ENCODE measurements around the gene SNTG2.
"Not testable (repeated sequence)": the region's sequence is repeated elsewhere in the genome, so short reads cannot be mapped to it uniquely, and the experiment has no call there.

SNTG2 gene

GRCh38 chr2:950080-950966 lies at the start of gene SNTG2:
TSS of gene SNTG2 (plus strand) at chr2:950849. CDS start at chr2:950997, 148 bp downstream.
- Histone ChIP-seq H3K9ac (ENCODE audit: low read length) (no peak within 1 kb of the TSS), H3K27me3 (ENCODE audit: control insufficient read depth, insufficient read depth, low read length) (peaks cover 38% of the 10 kb centered on the region), H3K4me1 (ENCODE audit: control insufficient read depth, insufficient read depth, low read length) (no peaks in the 10 kb centered on the region), H3K4me3 (ENCODE audit: low read length) (no peak within 1 kb of the TSS), H3K36me3 (ENCODE audit: control insufficient read depth, insufficient read depth, low read length) (no peaks in the 10 kb centered on the region), H3K9me3 (ENCODE audit: control insufficient read depth, low read length) (no peaks in the 10 kb centered on the region)

GRCh38 chr2:902584-902983 lies 48.1 kb upstream of the SNTG2 start:
- H3K9me3 ChIP-seq (ENCODE audit: control insufficient read depth, low read length): no peaks in the 10 kb centered on the region
- no peaks in the 10 kb centered on the region for H3K4me1 ChIP-seq (ENCODE audit: control insufficient read depth, insufficient read depth, low read length)
- no peaks in the 10 kb centered on the region for H3K36me3 ChIP-seq (ENCODE audit: control insufficient read depth, insufficient read depth, low read length)

GRCh38 chr2:903223-903900 lies 47.3 kb upstream of the SNTG2 start:
- no peaks in the 10 kb centered on the region for H3K9me3 ChIP-seq (ENCODE audit: control insufficient read depth, low read length)
- no peaks in the 10 kb centered on the region for H3K4me1 ChIP-seq (ENCODE audit: control insufficient read depth, insufficient read depth, low read length)
- H3K9ac ChIP-seq (ENCODE audit: low read length): no peak overlapping the region
- no peak overlapping the region for H3K4me3 ChIP-seq (ENCODE audit: low read length)
- H3K36me3 ChIP-seq (ENCODE audit: control insufficient read depth, insufficient read depth, low read length): no peaks in the 10 kb centered on the region
- no peaks in the 10 kb centered on the region for H3K27me3 ChIP-seq (ENCODE audit: control insufficient read depth, insufficient read depth, low read length)

More at GRCh38 chr2:902584-902983, 48.1 kb upstream of the SNTG2 start:
- no peak overlapping the region for H3K9ac ChIP-seq (ENCODE audit: low read length)
- H3K27me3 ChIP-seq (ENCODE audit: control insufficient read depth, insufficient read depth, low read length): no peaks in the 10 kb centered on the region
- no peak overlapping the region for H3K4me3 ChIP-seq (ENCODE audit: low read length)

- H3K9me3 ChIP-seq (ENCODE audit: control insufficient read depth, low read length): no peaks in the 10 kb centered on the region
- no peaks in the 10 kb centered on the region for H3K4me1 ChIP-seq (ENCODE audit: control insufficient read depth, insufficient read depth, low read length)
- H3K27me3 ChIP-seq (ENCODE audit: control insufficient read depth, insufficient read depth, low read length): no peaks in the 10 kb centered on the region
- H3K4me3 ChIP-seq (ENCODE audit: low read length): no peak overlapping the region
- H3K9ac ChIP-seq (ENCODE audit: low read length): no peak overlapping the region
- no peaks in the 10 kb centered on the region for H3K36me3 ChIP-seq (ENCODE audit: control insufficient read depth, insufficient read depth, low read length)
These were observed 46.2 kb upstream of the SNTG2 start for GRCh38 chr2:904246-905024.

GRCh38 chr2:905091-905832 lies 45.4 kb upstream of the SNTG2 start:
- no peak overlapping the region for H3K9ac ChIP-seq (ENCODE audit: low read length)
- H3K36me3 ChIP-seq (ENCODE audit: control insufficient read depth, insufficient read depth, low read length): no peaks in the 10 kb centered on the region
- H3K9me3 ChIP-seq (ENCODE audit: control insufficient read depth, low read length): no peaks in the 10 kb centered on the region
- H3K4me3 ChIP-seq (ENCODE audit: low read length): no peak overlapping the region
- H3K4me1 ChIP-seq (ENCODE audit: control insufficient read depth, insufficient read depth, low read length): no peaks in the 10 kb centered on the region
- no peaks in the 10 kb centered on the region for H3K27me3 ChIP-seq (ENCODE audit: control insufficient read depth, insufficient read depth, low read length)

GRCh38 chr2:905833-906140 lies 44.9 kb upstream of the SNTG2 start:
- Histone ChIP-seq H3K4me1 (ENCODE audit: control insufficient read depth, insufficient read depth, low read length) (no peaks in the 10 kb centered on the region), H3K36me3 (ENCODE audit: control insufficient read depth, insufficient read depth, low read length) (no peaks in the 10 kb centered on the region), H3K4me3 (ENCODE audit: low read length) (no peak overlapping the region), H3K27me3 (ENCODE audit: control insufficient read depth, insufficient read depth, low read length) (no peaks in the 10 kb centered on the region), H3K9ac (ENCODE audit: low read length) (no peak overlapping the region), H3K9me3 (ENCODE audit: control insufficient read depth, low read length) (no peaks in the 10 kb centered on the region)

GRCh38 chr2:907706-908105 lies 42.9 kb upstream of the SNTG2 start:
- H3K4me1 ChIP-seq (ENCODE audit: control insufficient read depth, insufficient read depth, low read length): no peaks in the 10 kb centered on the region
- H3K4me3 ChIP-seq (ENCODE audit: low read length): no peak overlapping the region
- H3K36me3 ChIP-seq (ENCODE audit: control insufficient read depth, insufficient read depth, low read length): no peaks in the 10 kb centered on the region
- H3K9me3 ChIP-seq (ENCODE audit: control insufficient read depth, low read length): no peaks in the 10 kb centered on the region
- no peak overlapping the region for H3K9ac ChIP-seq (ENCODE audit: low read length)
- H3K27me3 ChIP-seq (ENCODE audit: control insufficient read depth, insufficient read depth, low read length): no peaks in the 10 kb centered on the region

GRCh38 chr2:908568-908967 lies 42.1 kb upstream of the SNTG2 start:
- no peaks in the 10 kb centered on the region for H3K36me3 ChIP-seq (ENCODE audit: control insufficient read depth, insufficient read depth, low read length)
- H3K4me3 ChIP-seq (ENCODE audit: low read length): no peak overlapping the region
- H3K9me3 ChIP-seq (ENCODE audit: control insufficient read depth, low read length): no peaks in the 10 kb centered on the region
- no peaks in the 10 kb centered on the region for H3K27me3 ChIP-seq (ENCODE audit: control insufficient read depth, insufficient read depth, low read length)
- no peaks in the 10 kb centered on the region for H3K4me1 ChIP-seq (ENCODE audit: control insufficient read depth, insufficient read depth, low read length)
- no peak overlapping the region for H3K9ac ChIP-seq (ENCODE audit: low read length)

- H3K9ac ChIP-seq (ENCODE audit: low read length); H3K9me3 ChIP-seq (ENCODE audit: control insufficient read depth, low read length); H3K4me3 ChIP-seq (ENCODE audit: low read length); H3K27me3 ChIP-seq (ENCODE audit: control insufficient read depth, insufficient read depth, low read length); H3K4me1 ChIP-seq (ENCODE audit: control insufficient read depth, insufficient read depth, low read length); H3K36me3 ChIP-seq (ENCODE audit: control insufficient read depth, insufficient read depth, low read length): not testable (repeated sequence)
These were observed 40.8 kb upstream of the SNTG2 start for GRCh38 chr2:909764-910379.

- no peak overlapping the region for H3K4me3 ChIP-seq (ENCODE audit: low read length)
- H3K4me1 ChIP-seq (ENCODE audit: control insufficient read depth, insufficient read depth, low read length): no peaks in the 10 kb centered on the region
- H3K27me3 ChIP-seq (ENCODE audit: control insufficient read depth, insufficient read depth, low read length): no peaks in the 10 kb centered on the region
- no peaks in the 10 kb centered on the region for H3K36me3 ChIP-seq (ENCODE audit: control insufficient read depth, insufficient read depth, low read length)
- H3K9me3 ChIP-seq (ENCODE audit: control insufficient read depth, low read length): no peaks in the 10 kb centered on the region
- no peak overlapping the region for H3K9ac ChIP-seq (ENCODE audit: low read length)
These were observed 40.0 kb upstream of the SNTG2 start for GRCh38 chr2:910698-911097.

GRCh38 chr2:915979-916378 lies 34.7 kb upstream of the SNTG2 start:
- Histone ChIP-seq H3K9me3 (ENCODE audit: control insufficient read depth, low read length) (no peaks in the 10 kb centered on the region), H3K4me3 (ENCODE audit: low read length) (no peak overlapping the region), H3K36me3 (ENCODE audit: control insufficient read depth, insufficient read depth, low read length) (no peaks in the 10 kb centered on the region), H3K27me3 (ENCODE audit: control insufficient read depth, insufficient read depth, low read length) (no peaks in the 10 kb centered on the region), H3K9ac (ENCODE audit: low read length) (no peak overlapping the region), H3K4me1 (ENCODE audit: control insufficient read depth, insufficient read depth, low read length) (no peaks in the 10 kb centered on the region)

Data from mucosa of stomach (tissue), 1 donor.